ENCODE measurements around the gene DUOXA2. TPM values are rescaled to one million over a fixed set of nuclear protein-coding genes. Genes with fewer than 3 reads are reported as not detected.

DUOXA2 gene
- total RNA-seq, 1 donor from 2014 or later: not detected

DNA sequence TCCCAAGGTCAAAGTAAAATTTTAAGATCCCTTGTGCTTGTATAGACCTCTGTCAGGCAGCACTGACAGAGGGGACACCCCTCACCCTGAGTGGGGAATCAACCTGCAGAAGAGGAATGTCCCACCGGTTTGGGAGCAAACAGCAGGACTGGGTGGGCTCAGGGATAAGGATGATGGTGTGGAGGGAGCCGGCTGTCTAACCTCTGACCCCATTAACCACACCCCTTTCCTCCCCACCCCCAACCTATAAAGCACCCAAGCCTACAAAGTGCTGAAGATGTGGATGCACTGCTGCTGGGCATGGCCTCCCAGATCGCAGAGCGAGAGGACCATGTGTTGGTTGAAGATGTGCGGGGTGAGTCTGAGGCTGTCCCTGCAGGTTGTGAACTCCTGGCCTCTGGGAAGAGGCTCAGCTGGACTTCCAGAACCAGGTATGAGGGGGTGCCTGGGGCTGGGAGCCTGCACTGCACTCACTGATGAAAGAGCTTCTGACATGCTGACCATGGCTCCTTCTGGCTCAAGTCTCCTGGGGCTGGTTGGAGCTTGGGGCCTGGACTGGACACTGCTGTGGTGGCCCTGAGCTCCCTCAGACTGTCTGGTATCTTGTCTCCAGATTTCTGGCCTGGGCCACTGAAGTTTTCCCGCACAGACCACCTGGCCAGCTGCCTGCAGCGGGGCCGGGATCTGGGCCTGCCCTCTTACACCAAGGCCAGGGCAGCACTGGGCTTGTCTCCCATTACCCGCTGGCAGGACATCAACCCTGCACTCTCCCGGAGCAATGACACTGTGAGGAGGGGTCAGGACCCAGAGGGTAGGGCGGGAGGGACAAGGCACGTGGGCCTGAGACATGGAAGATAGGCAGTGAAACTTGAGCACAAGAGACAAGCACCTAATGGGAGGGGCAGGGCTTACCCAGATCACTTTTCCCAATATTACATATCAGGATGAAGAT is 25.0 kb downstream of the DUOXA2 start:
- Mint-ChIP-seq H3K4me3 (ENCODE audit: unreplicated experiment) (no peak overlapping the region), H3K27me3 (ENCODE audit: low read depth) (peaks cover 20% of the 10 kb centered on the region), H3K4me1 (ENCODE audit: low read depth) (no peaks in the 10 kb centered on the region), H3K36me3 (ENCODE audit: low read depth) (peaks cover 1% of the 10 kb centered on the region), H3K9me3 (ENCODE audit: low read depth) (no peaks in the 10 kb centered on the region), H3K27ac (ENCODE audit: unreplicated experiment) (no peak overlapping the region)
- TF ChIP-seq, protein P1, sequence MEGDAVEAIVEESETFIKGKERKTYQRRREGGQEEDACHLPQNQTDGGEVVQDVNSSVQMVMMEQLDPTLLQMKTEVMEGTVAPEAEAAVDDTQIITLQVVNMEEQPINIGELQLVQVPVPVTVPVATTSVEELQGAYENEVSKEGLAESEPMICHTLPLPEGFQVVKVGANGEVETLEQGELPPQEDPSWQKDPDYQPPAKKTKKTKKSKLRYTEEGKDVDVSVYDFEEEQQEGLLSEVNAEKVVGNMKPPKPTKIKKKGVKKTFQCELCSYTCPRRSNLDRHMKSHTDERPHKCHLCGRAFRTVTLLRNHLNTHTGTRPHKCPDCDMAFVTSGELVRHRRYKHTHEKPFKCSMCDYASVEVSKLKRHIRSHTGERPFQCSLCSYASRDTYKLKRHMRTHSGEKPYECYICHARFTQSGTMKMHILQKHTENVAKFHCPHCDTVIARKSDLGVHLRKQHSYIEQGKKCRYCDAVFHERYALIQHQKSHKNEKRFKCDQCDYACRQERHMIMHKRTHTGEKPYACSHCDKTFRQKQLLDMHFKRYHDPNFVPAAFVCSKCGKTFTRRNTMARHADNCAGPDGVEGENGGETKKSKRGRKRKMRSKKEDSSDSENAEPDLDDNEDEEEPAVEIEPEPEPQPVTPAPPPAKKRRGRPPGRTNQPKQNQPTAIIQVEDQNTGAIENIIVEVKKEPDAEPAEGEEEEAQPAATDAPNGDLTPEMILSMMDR (IDR thresholded peaks at IDR 0.05): no peak
- DNase-seq (ENCODE audit: low spot score): no peak

DNA sequence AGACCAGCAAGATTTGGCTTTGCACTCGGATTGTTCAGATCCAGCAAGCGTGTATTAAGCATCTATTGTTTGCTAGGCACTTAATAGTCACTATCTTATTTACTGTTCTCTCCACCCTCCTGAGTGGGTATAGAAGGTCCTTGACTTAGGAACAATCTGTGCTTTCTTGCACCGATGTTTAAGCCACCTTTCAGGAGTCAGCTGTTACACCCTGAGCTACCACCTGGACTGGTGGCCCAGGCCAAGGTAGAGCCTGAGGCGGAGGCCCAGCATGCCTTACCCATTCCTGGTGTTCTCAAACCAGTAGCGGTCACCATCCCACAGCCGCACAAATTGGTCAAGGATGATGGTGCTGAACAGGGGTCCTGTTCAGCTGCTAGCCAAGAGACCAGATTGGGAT is 25.6 kb downstream of the DUOXA2 start:
- no peaks in the 10 kb centered on the region for H3K36me3 Mint-ChIP-seq (ENCODE audit: low read depth)
- H3K9me3 Mint-ChIP-seq (ENCODE audit: low read depth): no peaks in the 10 kb centered on the region
- H3K27me3 Mint-ChIP-seq (ENCODE audit: low read depth): peaks cover 13% of the 10 kb centered on the region
- no peaks in the 10 kb centered on the region for H3K4me1 Mint-ChIP-seq (ENCODE audit: low read depth)
- TF ChIP-seq, protein P1 (IDR thresholded peaks at IDR 0.05): no peak
- no peak overlapping the region for H3K4me3 Mint-ChIP-seq (ENCODE audit: unreplicated experiment)
- no peak overlapping the region for H3K27ac Mint-ChIP-seq (ENCODE audit: unreplicated experiment)
- no peak for DNase-seq (ENCODE audit: low spot score)

DNA sequence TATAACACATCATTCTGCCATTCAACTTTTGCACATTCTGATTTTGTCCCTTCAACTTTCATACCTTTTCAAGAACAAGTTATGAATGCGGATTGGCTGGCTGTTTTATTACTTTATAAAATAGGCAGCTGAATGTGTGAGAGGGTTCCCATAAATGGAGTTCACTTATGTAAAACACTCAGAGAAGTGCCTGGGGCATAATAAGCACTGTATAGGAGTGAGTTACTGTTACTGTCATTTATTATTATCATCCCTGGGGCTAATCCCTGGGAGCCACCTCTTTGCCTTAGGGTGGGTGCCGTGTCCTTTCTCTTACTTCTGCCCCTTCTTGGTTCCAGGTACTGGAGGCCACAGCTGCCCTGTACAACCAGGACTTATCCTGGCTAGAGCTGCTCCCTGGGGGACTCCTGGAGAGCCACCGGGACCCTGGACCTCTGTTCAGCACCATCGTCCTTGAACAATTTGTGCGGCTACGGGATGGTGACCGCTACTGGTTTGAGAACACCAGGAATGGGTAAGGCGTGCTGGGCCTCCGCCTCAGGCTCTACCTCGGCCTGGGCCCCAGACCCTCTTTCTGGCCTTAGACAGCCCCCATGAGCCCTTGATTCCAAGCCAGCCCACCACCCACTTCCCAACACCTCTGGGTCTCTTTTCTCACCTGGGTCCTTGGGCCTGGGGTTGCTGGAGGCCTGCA is 26.6 kb downstream of the DUOXA2 start:
- no peaks in the 10 kb centered on the region for H3K4me1 Mint-ChIP-seq (ENCODE audit: low read depth)
- no peak overlapping the region for H3K4me3 Mint-ChIP-seq (ENCODE audit: unreplicated experiment)
- peaks cover 14% of the 10 kb centered on the region for H3K27me3 Mint-ChIP-seq (ENCODE audit: low read depth)
- TF ChIP-seq, protein P1 (IDR thresholded peaks at IDR 0.05): no peak
- H3K9me3 Mint-ChIP-seq (ENCODE audit: low read depth): no peaks in the 10 kb centered on the region
- H3K36me3 Mint-ChIP-seq (ENCODE audit: low read depth): no peaks in the 10 kb centered on the region
- no peak overlapping the region for H3K27ac Mint-ChIP-seq (ENCODE audit: unreplicated experiment)
- no peak for DNase-seq (ENCODE audit: low spot score)

DNA sequence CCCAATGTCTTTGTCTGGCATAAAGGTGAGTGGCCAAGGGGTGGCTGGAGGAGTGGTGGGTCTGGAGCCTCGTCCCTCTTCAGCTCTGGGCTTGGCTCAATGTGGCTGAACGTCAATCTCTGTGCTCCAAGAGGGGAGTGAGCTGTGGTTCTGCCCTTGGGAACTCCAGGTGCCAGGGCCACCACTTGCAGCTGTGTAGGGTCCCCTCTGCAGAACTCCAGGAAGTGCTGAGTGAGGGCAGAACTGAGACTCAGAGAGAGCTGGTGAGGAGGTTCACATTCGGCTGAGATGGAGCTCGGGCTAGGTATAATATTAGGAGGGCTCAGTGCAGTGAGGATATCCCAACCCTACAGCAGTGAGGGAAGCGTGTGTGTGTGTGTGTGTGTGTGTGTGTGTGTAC is 27.3 kb downstream of the DUOXA2 start:
- no peaks in the 10 kb centered on the region for H3K4me1 Mint-ChIP-seq (ENCODE audit: low read depth)
- no peaks in the 10 kb centered on the region for H3K9me3 Mint-ChIP-seq (ENCODE audit: low read depth)
- H3K36me3 Mint-ChIP-seq (ENCODE audit: low read depth): no peaks in the 10 kb centered on the region
- no peak overlapping the region for H3K4me3 Mint-ChIP-seq (ENCODE audit: unreplicated experiment)
- peaks cover 10% of the 10 kb centered on the region for H3K27me3 Mint-ChIP-seq (ENCODE audit: low read depth)
- no peak overlapping the region for H3K27ac Mint-ChIP-seq (ENCODE audit: unreplicated experiment)
- DNase-seq (ENCODE audit: low spot score): no peak
- TF ChIP-seq, protein P1 (IDR thresholded peaks at IDR 0.05): no peak

DNA sequence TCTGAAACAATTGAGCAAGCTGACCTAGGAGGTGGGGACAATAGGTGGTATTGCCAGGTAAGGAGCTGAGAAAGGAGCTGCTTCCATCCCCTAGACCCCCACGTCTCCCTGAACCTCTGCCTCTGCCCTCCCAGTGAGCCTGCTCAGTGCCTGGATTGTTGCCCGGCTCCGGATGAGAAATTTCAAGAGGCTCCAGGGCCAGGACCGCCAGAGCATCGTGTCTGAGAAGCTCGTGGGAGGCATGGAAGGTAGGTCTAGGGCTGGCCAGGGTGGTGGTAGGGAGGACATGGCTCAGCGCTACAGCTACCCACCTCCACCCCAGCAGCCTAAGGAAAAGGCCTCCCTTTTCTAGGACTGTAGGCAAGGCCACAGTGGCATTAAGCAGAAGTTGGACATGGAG is 28.9 kb downstream of the DUOXA2 start:
- Mint-ChIP-seq H3K27me3 (ENCODE audit: low read depth) (peaks cover 6% of the 10 kb centered on the region), H3K4me1 (ENCODE audit: low read depth) (no peaks in the 10 kb centered on the region), H3K27ac (ENCODE audit: unreplicated experiment) (no peak overlapping the region), H3K36me3 (ENCODE audit: low read depth) (no peaks in the 10 kb centered on the region), H3K9me3 (ENCODE audit: low read depth) (no peaks in the 10 kb centered on the region), H3K4me3 (ENCODE audit: unreplicated experiment) (no peak overlapping the region)
- no peak for DNase-seq (ENCODE audit: low spot score)
- TF ChIP-seq, protein P1 (IDR thresholded peaks at IDR 0.05): no peak
